ENCODE measurements around the gene FGF11. TPM values are rescaled to one million over a fixed set of nuclear protein-coding genes. Genes with fewer than 3 reads are reported as not detected.

FGF11 gene
- polyA plus RNA-seq, 3 donors, result 5.5 to 6.8 (median 6.6) TPM

- no peak for DNase-seq (ENCODE audit: low read depth in 3 of 3, low spot score in 2 of 3)
These were observed 31.6 kb upstream of the FGF11 start, which contains the start of gene NLGN2 for GRCh38 chr17:7407485-7408251. TSS of gene NLGN2 (plus strand) at chr17:7407845. CDS start at chr17:7408256, 411 bp downstream.

DNA sequence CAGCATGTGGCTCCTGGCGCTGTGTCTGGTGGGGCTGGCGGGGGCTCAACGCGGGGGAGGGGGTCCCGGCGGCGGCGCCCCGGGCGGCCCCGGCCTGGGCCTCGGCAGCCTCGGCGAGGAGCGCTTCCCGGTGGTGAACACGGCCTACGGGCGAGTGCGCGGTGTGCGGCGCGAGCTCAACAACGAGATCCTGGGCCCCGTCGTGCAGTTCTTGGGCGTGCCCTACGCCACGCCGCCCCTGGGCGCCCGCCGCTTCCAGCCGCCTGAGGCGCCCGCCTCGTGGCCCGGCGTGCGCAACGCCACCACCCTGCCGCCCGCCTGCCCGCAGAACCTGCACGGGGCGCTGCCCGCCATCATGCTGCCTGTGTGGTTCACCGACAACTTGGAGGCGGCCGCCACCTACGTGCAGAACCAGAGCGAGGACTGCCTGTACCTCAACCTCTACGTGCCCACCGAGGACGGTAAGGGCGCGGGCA is 31.0 kb upstream of the FGF11 start:
- no peak for DNase-seq (ENCODE audit: low read depth in 3 of 3, low spot score in 2 of 3)

DNA sequence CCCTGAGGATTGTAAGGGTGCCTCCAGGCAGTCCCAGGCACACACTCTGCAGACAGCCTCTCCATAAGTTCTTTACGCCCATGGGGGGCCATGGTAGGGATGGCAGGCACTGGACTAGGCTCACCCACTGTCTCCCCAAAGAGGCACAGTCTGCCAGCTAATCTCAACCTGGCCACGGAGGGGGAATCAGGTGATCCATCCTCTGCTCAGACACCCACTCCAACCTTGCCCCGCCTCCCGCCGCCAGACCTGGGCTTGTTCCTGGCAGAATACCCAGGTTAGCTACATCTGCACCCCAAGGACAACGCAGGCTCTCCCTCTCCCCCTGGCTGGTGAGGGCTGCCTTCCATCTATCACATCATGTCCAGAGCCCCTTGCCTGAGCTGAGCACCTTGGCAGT is 30.4 kb upstream of the FGF11 start:
- no peak for DNase-seq (ENCODE audit: low read depth in 3 of 3, low spot score in 2 of 3)

GRCh38 chr17:7409716-7410115 is 29.6 kb upstream of the FGF11 start:
- DNase-seq (ENCODE audit: low read depth in 3 of 3, low spot score in 2 of 3), result no peak

DNA sequence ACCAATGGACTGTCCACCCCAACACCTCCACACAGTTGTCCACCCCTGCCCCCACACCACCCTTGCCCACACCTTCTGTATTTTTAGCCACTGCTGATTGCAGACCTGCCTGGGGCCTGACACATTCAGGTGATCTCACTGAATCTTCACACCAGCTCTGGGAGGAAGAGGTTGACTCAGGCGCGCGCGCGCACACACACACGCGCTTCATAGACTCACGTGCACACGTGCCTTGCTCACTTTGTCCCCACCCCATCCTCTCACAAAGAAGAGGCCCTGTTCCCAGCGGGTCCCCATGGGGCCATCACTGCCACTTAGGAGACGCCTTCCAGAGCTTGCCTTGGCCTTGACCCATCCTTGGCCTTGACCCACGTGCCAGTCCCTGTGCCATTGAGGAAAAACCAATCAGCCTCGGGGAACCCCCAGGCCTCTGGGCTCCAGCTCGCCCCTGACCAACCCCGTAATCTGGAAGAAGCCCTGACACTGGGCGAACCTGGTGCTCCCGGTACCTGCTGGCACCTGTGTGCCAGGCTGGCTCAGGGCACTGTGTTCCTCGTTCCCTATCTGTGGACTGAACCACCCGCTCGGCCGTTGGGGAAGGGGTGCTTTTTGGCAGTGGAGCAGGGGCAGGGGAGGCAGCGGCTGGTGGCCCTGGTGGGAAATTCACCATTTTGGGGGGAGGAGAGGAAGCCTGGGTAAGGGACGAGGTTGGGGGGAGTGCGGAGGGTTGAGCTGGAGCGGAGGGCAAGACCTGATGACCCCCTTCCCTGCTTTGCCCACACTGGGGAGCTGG is 28.5 kb upstream of the FGF11 start:
- DNase-seq (ENCODE audit: low read depth in 3 of 3, low spot score in 2 of 3), result no peak

- DNase-seq (ENCODE audit: low read depth in 3 of 3, low spot score in 2 of 3), result no peak
These were observed 27.9 kb upstream of the FGF11 start for GRCh38 chr17:7411427-7411750.

DNA sequence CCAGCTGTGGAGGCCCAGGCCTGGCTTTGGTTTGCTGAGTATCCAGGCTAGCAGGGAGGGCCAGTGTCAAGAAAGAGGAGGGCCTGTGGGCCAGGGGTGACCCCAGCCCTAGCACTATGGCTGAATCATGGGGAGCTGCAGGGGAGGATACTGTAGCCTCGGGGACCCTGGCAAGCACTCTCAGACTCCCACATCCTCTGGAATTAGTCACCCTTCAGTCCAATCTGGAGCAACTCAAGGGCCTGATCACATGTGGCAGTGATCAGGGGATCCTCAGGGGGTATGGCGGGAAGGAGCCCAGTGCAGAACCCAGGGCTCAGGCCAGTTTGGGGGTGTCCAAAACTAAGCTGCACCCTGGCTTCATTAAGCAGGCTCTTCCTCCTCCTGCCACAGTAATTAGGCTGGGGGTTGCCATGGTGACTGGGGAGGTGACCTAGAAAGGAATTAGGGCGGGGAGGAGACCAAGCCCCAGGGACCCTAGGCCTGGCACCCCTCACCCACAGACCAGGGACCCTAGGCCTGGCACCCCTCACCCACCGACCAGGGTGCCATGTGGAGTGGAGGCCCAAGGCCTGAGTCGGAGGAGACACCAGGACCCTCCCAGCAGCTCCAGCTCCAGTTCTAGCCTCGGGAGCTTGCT is 25.8 kb upstream of the FGF11 start:
- DNase-seq (ENCODE audit: low read depth in 3 of 3, low spot score in 2 of 3), result no peak

- DNase-seq (ENCODE audit: low read depth in 3 of 3, low spot score in 2 of 3), result no peak
These were observed 24.5 kb upstream of the FGF11 start for GRCh38 chr17:7414837-7415236.

DNA sequence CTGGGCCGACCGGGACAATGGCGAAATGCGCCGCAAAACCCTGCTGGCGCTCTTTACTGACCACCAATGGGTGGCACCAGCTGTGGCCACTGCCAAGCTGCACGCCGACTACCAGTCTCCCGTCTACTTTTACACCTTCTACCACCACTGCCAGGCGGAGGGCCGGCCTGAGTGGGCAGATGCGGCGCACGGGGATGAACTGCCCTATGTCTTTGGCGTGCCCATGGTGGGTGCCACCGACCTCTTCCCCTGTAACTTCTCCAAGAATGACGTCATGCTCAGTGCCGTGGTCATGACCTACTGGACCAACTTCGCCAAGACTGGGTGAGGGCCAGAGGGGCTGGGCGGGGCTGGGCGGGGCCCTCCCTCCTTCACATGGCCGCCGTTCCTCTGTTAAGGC is 23.5 kb upstream of the FGF11 start:
- DNase-seq (ENCODE audit: low read depth in 3 of 3, low spot score in 2 of 3), result no peak

DNA sequence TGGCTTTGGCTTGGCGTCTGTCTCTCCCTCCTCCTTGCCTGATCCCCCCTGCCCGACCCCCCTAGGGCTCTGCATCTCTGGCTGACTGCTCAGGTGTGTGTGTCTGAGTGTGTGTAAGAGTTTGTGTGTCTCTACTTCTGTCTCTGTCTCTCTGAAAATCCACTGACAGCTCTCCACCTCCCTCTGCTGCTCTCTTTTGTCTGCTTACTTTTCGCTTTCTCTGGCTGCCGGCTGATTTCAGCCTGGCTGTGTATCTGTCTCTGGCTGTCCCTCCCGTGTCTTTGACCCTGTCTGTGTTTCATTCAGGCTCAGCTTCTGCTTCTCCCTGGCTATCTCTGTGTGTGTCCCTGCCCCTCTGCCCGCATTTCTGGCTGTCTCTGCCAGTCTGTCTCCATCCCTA is 23.0 kb upstream of the FGF11 start:
- DNase-seq (ENCODE audit: low read depth in 3 of 3, low spot score in 2 of 3), result no peak

GRCh38 chr17:7417056-7417655 is 22.2 kb upstream of the FGF11 start:
- DNase-seq (ENCODE audit: low read depth in 3 of 3, low spot score in 2 of 3), result no peak

GRCh38 chr17:7418472-7419152 is 20.7 kb upstream of the FGF11 start:
- DNase-seq (ENCODE audit: low read depth in 3 of 3, low spot score in 2 of 3), result no peak

DNA sequence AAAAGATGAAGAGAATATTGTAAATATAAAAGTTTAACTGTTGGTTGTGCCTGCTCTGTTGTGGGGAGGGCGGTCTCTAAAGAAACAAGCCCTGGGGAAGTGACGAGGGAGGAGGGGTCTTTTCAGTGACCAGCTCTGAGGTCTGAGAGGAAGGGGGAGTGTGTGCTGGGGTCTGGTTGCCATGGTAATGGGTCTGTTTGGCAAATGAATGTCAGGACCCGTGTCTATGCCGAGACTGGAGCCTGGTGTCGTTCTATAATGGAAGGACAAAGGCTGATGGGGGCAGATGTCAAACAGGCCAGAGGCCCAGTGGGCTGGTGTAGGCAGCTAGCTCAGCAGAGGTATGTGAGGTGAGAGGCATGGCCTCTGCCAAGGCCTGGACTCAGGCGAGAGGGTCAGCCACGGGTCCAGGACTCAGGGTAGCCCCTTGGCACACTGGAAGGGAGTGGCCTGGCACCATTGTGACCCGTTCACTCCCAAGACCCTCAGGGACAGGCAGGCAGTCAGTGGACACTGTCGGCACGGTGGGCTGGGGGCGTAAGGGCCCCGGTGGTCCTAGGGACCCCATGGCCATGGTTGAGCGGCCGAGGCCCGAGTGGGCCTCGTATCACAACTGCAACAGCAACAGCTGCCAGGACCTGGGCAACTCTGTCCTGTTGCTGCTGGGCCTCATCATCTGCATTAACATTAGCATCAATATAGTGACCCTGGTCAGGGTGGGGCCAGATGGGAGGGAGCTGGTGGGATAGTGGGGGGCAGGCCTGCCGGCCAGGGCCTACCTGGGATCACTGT is 19.3 kb upstream of the FGF11 start, which contains the start of gene SPEM1:
TSS of gene SPEM1 (plus strand) at position 506 of the 792 bp plus-strand sequence. CDS start at position 567, 61 bp downstream.
- no peak for DNase-seq (ENCODE audit: low read depth in 3 of 3, low spot score in 2 of 3)

- no peak for DNase-seq (ENCODE audit: low read depth in 3 of 3, low spot score in 2 of 3)
These were observed 18.1 kb upstream of the FGF11 start for GRCh38 chr17:7421186-7421585.

GRCh38 chr17:7423679-7424078 is 15.6 kb upstream of the FGF11 start:
- no peak for DNase-seq (ENCODE audit: low read depth in 3 of 3, low spot score in 2 of 3)

DNA sequence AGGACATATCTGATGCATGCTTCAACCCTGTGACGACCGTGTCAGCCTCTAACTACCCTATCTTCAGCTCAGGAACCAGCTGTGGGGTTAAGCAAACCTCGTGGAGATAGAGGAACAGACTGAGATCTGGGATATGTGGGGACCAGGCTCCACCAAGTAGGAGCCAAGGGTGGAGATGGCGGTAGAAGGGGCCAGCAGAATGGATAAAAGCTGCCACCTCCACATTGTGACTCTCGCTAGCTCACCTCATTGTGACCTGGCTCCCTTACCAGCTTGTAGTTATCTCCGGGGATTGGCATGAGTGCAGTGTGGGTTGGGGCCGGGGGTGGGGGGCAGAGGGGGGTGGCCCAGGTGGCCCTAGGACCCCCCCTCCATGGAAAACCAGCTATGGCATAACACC is 14.0 kb upstream of the FGF11 start, which contains the start of gene SPEM2:
TSS of gene SPEM2 (plus strand) at position 301 of the 400 bp plus-strand sequence. CDS start at position 374, 73 bp downstream.
- DNase-seq (ENCODE audit: low read depth in 3 of 3, low spot score in 2 of 3), result no peak

GRCh38 chr17:7425756-7426155 is 13.6 kb upstream of the FGF11 start:
- DNase-seq (ENCODE audit: low read depth in 3 of 3, low spot score in 2 of 3), result no peak

DNA sequence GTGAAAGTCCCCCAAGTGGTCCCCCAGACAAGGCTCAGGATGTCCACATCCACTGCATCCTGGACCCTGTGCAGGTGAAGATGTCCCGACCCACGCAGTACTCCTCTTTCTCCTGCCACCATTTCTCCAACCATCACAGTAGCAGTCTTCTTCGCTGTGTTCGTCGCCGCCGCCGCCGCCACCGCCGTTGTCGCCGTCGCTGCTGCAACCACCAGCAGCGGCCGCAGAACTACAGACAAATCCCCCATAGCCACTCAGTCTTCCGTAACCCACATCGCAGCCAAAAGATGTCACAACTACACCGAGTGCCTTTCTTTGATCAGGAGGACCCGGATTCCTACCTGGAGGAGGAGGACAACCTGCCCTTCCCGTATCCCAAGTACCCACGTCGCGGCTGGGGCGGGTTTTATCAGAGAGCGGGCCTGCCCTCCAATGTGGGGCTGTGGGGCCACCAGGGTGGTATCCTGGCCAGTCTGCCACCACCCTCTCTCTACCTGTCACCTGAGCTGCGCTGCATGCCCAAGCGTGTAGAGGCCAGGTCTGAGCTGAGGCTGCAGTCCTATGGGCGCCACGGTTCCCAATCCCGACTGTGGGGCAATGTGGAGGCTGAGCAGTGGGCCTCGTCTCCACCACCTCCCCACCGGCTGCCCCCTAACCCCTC is 13.0 kb upstream of the FGF11 start:
- no peak for DNase-seq (ENCODE audit: low read depth in 3 of 3, low spot score in 2 of 3)

DNA sequence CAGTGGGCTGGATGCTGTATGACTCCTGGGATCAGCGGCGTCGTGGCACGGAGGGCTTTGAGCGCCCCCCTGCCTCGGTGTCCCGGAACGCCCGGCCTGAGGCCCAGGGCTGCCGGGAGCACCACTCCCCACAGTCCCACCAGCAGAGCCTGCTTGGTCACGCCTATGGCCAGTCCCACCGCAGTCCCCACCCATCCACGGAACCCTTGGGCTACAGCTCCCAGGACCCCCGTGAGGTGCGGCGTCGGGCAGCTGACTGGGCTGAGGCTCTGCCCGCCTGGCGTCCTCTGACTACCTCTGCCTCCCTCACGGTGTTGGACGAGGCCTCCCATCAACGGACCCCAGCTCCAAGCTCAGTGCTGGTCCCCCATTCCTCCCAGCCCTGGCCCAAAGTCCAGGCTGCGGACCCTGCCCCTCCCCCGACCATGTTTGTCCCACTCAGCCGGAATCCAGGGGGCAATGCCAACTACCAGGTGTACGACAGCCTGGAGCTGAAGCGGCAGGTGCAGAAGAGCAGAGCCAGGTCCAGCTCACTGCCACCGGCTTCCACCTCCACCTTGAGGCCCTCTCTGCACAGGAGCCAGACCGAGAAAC is 12.3 kb upstream of the FGF11 start:
- DNase-seq (ENCODE audit: low read depth in 3 of 3, low spot score in 2 of 3), result no peak
